ENCODE data around the gene ROGDI.

Gene ROGDI

GRCh38 chr16:4768549-4769305 is 33.7 kb downstream of the ROGDI start (continued):
- TF ChIP-seq, protein P1, sequence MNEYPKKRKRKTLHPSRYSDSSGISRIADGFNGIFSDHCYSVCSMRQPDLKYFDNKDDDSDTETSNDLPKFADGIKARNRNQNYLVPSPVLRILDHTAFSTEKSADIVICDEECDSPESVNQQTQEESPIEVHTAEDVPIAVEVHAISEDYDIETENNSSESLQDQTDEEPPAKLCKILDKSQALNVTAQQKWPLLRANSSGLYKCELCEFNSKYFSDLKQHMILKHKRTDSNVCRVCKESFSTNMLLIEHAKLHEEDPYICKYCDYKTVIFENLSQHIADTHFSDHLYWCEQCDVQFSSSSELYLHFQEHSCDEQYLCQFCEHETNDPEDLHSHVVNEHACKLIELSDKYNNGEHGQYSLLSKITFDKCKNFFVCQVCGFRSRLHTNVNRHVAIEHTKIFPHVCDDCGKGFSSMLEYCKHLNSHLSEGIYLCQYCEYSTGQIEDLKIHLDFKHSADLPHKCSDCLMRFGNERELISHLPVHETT (tag by site-specific recombination; IDR thresholded peaks at IDR 0.05) = peak; percentile 42; the same call in 1 of the 2 replicates
- no peak for TF ChIP-seq ZNF366 (tag by site-specific recombination; conservative IDR thresholded peaks at IDR 0.05)
- no peak for TF ChIP-seq ZNF660 (tag by site-specific recombination; IDR thresholded peaks at IDR 0.05)
- TF ChIP-seq ZNF114 (tag by site-specific recombination; IDR thresholded peaks at IDR 0.05) = no peak
- peak; percentile 35; the same call in 1 of the 2 replicates for TF ChIP-seq ZNF324 (tag by site-specific recombination; IDR thresholded peaks at IDR 0.05)
- no peak for TF ChIP-seq GFI1B (tag by site-specific recombination; IDR thresholded peaks at IDR 0.05)
- no peak for TF ChIP-seq ZNF624 (tag by site-specific recombination; IDR thresholded peaks at IDR 0.05)
- peak; percentile 93 for TF ChIP-seq ZNF76 (tag by site-specific recombination; IDR thresholded peaks at IDR 0.05; ENCODE audit: borderline replicate concordance, low read depth)
- no peak for TF ChIP-seq ZNF354C (tag by site-specific recombination; IDR thresholded peaks at IDR 0.05; ENCODE audit: borderline replicate concordance, low read depth)
- TF ChIP-seq ZBTB48 (tag by site-specific recombination; IDR thresholded peaks at IDR 0.05) = no peak
- TF ChIP-seq KLF16 (tag by site-specific recombination; IDR thresholded peaks at IDR 0.05) = 0 out of 2 replicates have a peak, but pooled peaks have one; percentile 32
- no peak for TF ChIP-seq ZNF521 (tag by site-specific recombination; IDR thresholded peaks at IDR 0.05)
- TF ChIP-seq ZNF544 (tag by site-specific recombination; IDR thresholded peaks at IDR 0.05) = no peak
- TF ChIP-seq ZNF184 (tag by site-specific recombination; IDR thresholded peaks at IDR 0.05) = no peak
- TF ChIP-seq, protein P2, sequence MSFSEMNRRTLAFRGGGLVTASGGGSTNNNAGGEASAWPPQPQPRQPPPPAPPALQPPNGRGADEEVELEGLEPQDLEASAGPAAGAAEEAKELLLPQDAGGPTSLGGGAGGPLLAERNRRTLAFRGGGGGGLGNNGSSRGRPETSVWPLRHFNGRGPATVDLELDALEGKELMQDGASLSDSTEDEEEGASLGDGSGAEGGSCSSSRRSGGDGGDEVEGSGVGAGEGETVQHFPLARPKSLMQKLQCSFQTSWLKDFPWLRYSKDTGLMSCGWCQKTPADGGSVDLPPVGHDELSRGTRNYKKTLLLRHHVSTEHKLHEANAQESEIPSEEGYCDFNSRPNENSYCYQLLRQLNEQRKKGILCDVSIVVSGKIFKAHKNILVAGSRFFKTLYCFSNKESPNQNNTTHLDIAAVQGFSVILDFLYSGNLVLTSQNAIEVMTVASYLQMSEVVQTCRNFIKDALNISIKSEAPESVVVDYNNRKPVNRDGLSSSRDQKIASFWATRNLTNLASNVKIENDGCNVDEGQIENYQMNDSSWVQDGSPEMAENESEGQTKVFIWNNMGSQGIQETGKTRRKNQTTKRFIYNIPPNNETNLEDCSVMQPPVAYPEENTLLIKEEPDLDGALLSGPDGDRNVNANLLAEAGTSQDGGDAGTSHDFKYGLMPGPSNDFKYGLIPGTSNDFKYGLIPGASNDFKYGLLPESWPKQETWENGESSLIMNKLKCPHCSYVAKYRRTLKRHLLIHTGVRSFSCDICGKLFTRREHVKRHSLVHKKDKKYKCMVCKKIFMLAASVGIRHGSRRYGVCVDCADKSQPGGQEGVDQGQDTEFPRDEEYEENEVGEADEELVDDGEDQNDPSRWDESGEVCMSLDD (tag by site-specific recombination; IDR thresholded peaks at IDR 0.05) = peak; percentile 72
- no peak for TF ChIP-seq ZNF266 (tag by site-specific recombination; IDR thresholded peaks at IDR 0.05; ENCODE audit: low read depth)
- no peak for TF ChIP-seq HIC1 (tag by site-specific recombination; IDR thresholded peaks at IDR 0.05)
- TF ChIP-seq, protein P3, sequence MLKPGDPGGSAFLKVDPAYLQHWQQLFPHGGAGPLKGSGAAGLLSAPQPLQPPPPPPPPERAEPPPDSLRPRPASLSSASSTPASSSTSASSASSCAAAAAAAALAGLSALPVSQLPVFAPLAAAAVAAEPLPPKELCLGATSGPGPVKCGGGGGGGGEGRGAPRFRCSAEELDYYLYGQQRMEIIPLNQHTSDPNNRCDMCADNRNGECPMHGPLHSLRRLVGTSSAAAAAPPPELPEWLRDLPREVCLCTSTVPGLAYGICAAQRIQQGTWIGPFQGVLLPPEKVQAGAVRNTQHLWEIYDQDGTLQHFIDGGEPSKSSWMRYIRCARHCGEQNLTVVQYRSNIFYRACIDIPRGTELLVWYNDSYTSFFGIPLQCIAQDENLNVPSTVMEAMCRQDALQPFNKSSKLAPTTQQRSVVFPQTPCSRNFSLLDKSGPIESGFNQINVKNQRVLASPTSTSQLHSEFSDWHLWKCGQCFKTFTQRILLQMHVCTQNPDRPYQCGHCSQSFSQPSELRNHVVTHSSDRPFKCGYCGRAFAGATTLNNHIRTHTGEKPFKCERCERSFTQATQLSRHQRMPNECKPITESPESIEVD (tag by site-specific recombination; IDR thresholded peaks at IDR 0.05) = no peak
- TF ChIP-seq SP2 (tag by site-specific recombination; IDR thresholded peaks at IDR 0.05) = peak; percentile 86
- TF ChIP-seq ZNF280C (tag by site-specific recombination; IDR thresholded peaks at IDR 0.05) = no peak
- TF ChIP-seq ZFP37 (tag by site-specific recombination; IDR thresholded peaks at IDR 0.05) = 0 out of 2 replicates have a peak, but pooled peaks have one; percentile 26
- TF ChIP-seq ZNF558 (tag by site-specific recombination; IDR thresholded peaks at IDR 0.05) = no peak
- TF ChIP-seq, protein P4, sequence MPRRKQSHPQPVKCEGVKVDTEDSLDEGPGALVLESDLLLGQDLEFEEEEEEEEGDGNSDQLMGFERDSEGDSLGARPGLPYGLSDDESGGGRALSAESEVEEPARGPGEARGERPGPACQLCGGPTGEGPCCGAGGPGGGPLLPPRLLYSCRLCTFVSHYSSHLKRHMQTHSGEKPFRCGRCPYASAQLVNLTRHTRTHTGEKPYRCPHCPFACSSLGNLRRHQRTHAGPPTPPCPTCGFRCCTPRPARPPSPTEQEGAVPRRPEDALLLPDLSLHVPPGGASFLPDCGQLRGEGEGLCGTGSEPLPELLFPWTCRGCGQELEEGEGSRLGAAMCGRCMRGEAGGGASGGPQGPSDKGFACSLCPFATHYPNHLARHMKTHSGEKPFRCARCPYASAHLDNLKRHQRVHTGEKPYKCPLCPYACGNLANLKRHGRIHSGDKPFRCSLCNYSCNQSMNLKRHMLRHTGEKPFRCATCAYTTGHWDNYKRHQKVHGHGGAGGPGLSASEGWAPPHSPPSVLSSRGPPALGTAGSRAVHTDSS (tag by site-specific recombination; IDR thresholded peaks at IDR 0.05) = no peak
- no peak for TF ChIP-seq HOXA7 (CRISPR knock-in tag; IDR thresholded peaks at IDR 0.05; ENCODE audit: borderline replicate concordance)
- peak; percentile 100 for TF ChIP-seq IKZF3 (tag by site-specific recombination; IDR thresholded peaks at IDR 0.05)
- TF ChIP-seq REPIN1 (tag by site-specific recombination; IDR thresholded peaks at IDR 0.05; ENCODE audit: low read depth) = no peak
- no peak for TF ChIP-seq ZNF416 (tag by site-specific recombination; IDR thresholded peaks at IDR 0.05)
- TF ChIP-seq ZNF121 (tag by site-specific recombination; IDR thresholded peaks at IDR 0.05) = no peak
- TF ChIP-seq ZBTB21 (tag by site-specific recombination; IDR thresholded peaks at IDR 0.05) = 0 out of 2 replicates have a peak, but pooled peaks have one; percentile 11

Data from HEK293 (cell line).